SK-N-SH treated with all-trans-retinoic acid at 6 μM for 48 hours (cell line): Measurements from ENCODE around the gene PSAT1.

Experiments
- ATAC-seq: fragments of 200-7000 bp; cut with Tn5 transposase; 3 replicates; pipeline ENCODE4 v1.9.1; 2020; ENCODE audit warnings: mild to moderate bottlenecking, moderate library complexity
- ARNTL ChIP-seq: fragments of 450-650 bp; formaldehyde crosslinking; IDR thresholded peaks from 2 replicates; pipeline ENCODE4 v1.5.0; 2020; ENCODE audit warnings: low read depth, mild to moderate bottlenecking, moderate library complexity, borderline replicate concordance
- BACH2 ChIP-seq: fragments of 250-450 bp; sonication (Bioruptor Pico); IDR thresholded peaks from 2 replicates; pipeline ENCODE4 v1.9.0; 2021; ENCODE audit warnings: mild to moderate bottlenecking, borderline replicate concordance
- CREB5 ChIP-seq: fragments of 250-450 bp; sonication (Bioruptor Pico); IDR thresholded peaks from 2 replicates; pipeline ENCODE4 v1.5.1; 2020; ENCODE audit warnings: low read depth, mild to moderate bottlenecking, moderate library complexity
- CSDC2 ChIP-seq: fragments of 250-450 bp; sonication (Bioruptor Pico); IDR thresholded peaks from 2 replicates; pipeline ENCODE4 v1.5.0; 2020; ENCODE audit warnings: mild to moderate bottlenecking, moderate library complexity
- CSRNP3 ChIP-seq: fragments of 250-450 bp; sonication (Bioruptor Pico); IDR thresholded peaks from 2 replicates; pipeline ENCODE4 v1.5.1; 2021; ENCODE audit warnings: mild to moderate bottlenecking, moderate library complexity
- ESRRG ChIP-seq: fragments of 250-450 bp; sonication (Bioruptor Pico); IDR thresholded peaks from 2 replicates; pipeline ENCODE4 v1.6.1; 2021; ENCODE audit warnings: mild to moderate bottlenecking
- GLIS3 ChIP-seq: fragments of 250-450 bp; sonication (Bioruptor Pico); IDR thresholded peaks from 2 replicates; pipeline ENCODE4 v1.5.0; 2020; ENCODE audit warnings: mild to moderate bottlenecking, moderate library complexity
- ISL1 ChIP-seq: fragments of 250-450 bp; sonication (Bioruptor Pico); IDR thresholded peaks from 2 replicates; pipeline ENCODE4 v2.1.2; 2022; ENCODE audit warnings: mild to moderate bottlenecking, moderate library complexity
- OSR1 ChIP-seq: fragments of 250-450 bp; sonication (Bioruptor Pico); IDR thresholded peaks from 2 replicates; pipeline ENCODE4 v1.8.0; 2022; ENCODE audit warnings: moderate library complexity, mild to moderate bottlenecking, inconsistent platforms
- PATZ1 ChIP-seq: fragments of 250-450 bp; sonication (Bioruptor Pico); IDR thresholded peaks from 2 replicates; pipeline ENCODE4 v1.8.0; 2020; ENCODE audit warnings: mild to moderate bottlenecking, moderate library complexity, borderline replicate concordance
- POU6F1 ChIP-seq: fragments of 250-450 bp; sonication (Bioruptor Pico); IDR thresholded peaks from 2 replicates; pipeline ENCODE4 v1.8.0; 2021; ENCODE audit warnings: low read depth, mild to moderate bottlenecking, moderate library complexity, borderline replicate concordance
- PPARA ChIP-seq: fragments of 250-450 bp; sonication (Bioruptor Pico); IDR thresholded peaks from 2 replicates; pipeline ENCODE4 v1.5.0; 2020; ENCODE audit warnings: mild to moderate bottlenecking, borderline replicate concordance
- RARB ChIP-seq: fragments of 250-450 bp; sonication (Bioruptor Pico); IDR thresholded peaks from 2 replicates; pipeline ENCODE4 v1.8.0; 2021; ENCODE audit warnings: mild to moderate bottlenecking, moderate library complexity
- SNAI2 ChIP-seq: fragments of 250-450 bp; sonication (Bioruptor Pico); IDR thresholded peaks from 2 replicates; pipeline ENCODE4 v1.5.0; 2020; ENCODE audit warnings: mild to moderate bottlenecking, moderate library complexity
- TCF4 ChIP-seq: fragments of 250-450 bp; sonication (Bioruptor Pico); IDR thresholded peaks from 2 replicates; pipeline ENCODE4 v1.8.0; 2021; ENCODE audit warnings: mild to moderate bottlenecking, moderate library complexity, borderline replicate concordance
- TSHZ2 ChIP-seq: fragments of 250-450 bp; sonication (Bioruptor Pico); IDR thresholded peaks from 2 replicates; pipeline ENCODE4 v1.5.0; 2020; ENCODE audit warnings: mild to moderate bottlenecking, moderate library complexity
- ZC3H10 ChIP-seq: fragments of 250-450 bp; sonication (Bioruptor Pico); IDR thresholded peaks from 2 replicates; pipeline ENCODE4 v1.5.1; 2021; ENCODE audit warnings: mild to moderate bottlenecking, moderate library complexity
- ZFP3 ChIP-seq: fragments of 250-450 bp; sonication (Bioruptor Pico); IDR thresholded peaks from 2 replicates; pipeline ENCODE4 v1.5.0; 2020; ENCODE audit warnings: mild to moderate bottlenecking, moderate library complexity
- ZFP30 ChIP-seq: fragments of 450-650 bp; formaldehyde crosslinking; IDR thresholded peaks from 2 replicates; pipeline ENCODE4 v1.5.0; 2022; ENCODE audit warnings: mild to moderate bottlenecking, moderate library complexity
- ZNF565 ChIP-seq: fragments of 450-650 bp; formaldehyde crosslinking; conservative IDR thresholded peaks from 2 replicates; pipeline ENCODE4 v1.5.0; 2020; ENCODE audit warnings: low read depth, mild to moderate bottlenecking, moderate library complexity
- ZNF70 ChIP-seq: fragments of 450-650 bp; formaldehyde crosslinking; IDR thresholded peaks from 2 replicates; pipeline ENCODE4 v1.5.0; 2020; ENCODE audit warnings: mild to moderate bottlenecking, moderate library complexity
- ZNF8 ChIP-seq: fragments of 450-650 bp; formaldehyde crosslinking; IDR thresholded peaks from 2 replicates; pipeline ENCODE4 v1.5.0; 2020; ENCODE audit warnings: mild to moderate bottlenecking, moderate library complexity

PSAT1 gene

GRCh38 chr9:78288214-78288892 is 8.6 kb upstream of the PSAT1 start:
- TF ChIP-seq SNAI2 = no peak
- no peak for TF ChIP-seq ISL1
- no peak for TF ChIP-seq RARB (CRISPR knock-in tag)
- no peak for TF ChIP-seq TSHZ2 (CRISPR knock-in tag)
- TF ChIP-seq ZFP30 = no peak
- TF ChIP-seq CSRNP3 = no peak
- TF ChIP-seq CSDC2 (CRISPR knock-in tag) = no peak
- TF ChIP-seq TCF4 (CRISPR knock-in tag) = no peak
- TF ChIP-seq ZNF70 = no peak
- no peak for TF ChIP-seq PATZ1 (CRISPR knock-in tag)
- no peak for TF ChIP-seq POU6F1
- ATAC-seq = no peak

- ATAC-seq = no peak
- TF ChIP-seq ZC3H10 (CRISPR knock-in tag) (no peak), CREB5 (CRISPR knock-in tag) (no peak), GLIS3 (CRISPR knock-in tag) (no peak), PATZ1 (CRISPR knock-in tag) (no peak), CSRNP3 (no peak), ZFP3 (CRISPR knock-in tag) (no peak), ZNF565 (CRISPR knock-in tag) (no peak), ZFP30 (no peak), ISL1 (no peak), TSHZ2 (CRISPR knock-in tag) (no peak), BACH2 (CRISPR knock-in tag) (no peak), ZNF70 (no peak), ESRRG (no peak), ZNF8 (CRISPR knock-in tag) (no peak), PPARA (no peak), OSR1 (CRISPR knock-in tag) (no peak), POU6F1 (no peak), ARNTL (CRISPR knock-in tag) (no peak), TCF4 (CRISPR knock-in tag) (no peak)
These were observed 7.5 kb upstream of the PSAT1 start for GRCh38 chr9:78289474-78289873.
